Cardiac muscle cell (in vitro differentiated cells and primary cell): ENCODE results near the gene PROCR. TPM values are rescaled to one million over a fixed set of nuclear protein-coding genes. Genes with fewer than 3 reads are reported as not detected.
"Not testable (repeated sequence)": the region's sequence is repeated elsewhere in the genome, so short reads cannot be mapped to it uniquely, and the experiment has no call there.

Experiments
- DNase-seq, 2 donors: peaks; one replicate each; pipeline versions ENCODE4 v3.0.0 to v3.0.0-alpha.2; 2010 to 2017; ENCODE audit warnings: low read depth in 1 of 2, low spot score in 1 of 2
- H3K27ac ChIP-seq: fragments of 200-600 bp; sonication (generic); 2 replicates; pipeline ENCODE4 v1.5.1; 2016
- H3K27me3 ChIP-seq: fragments of 200-600 bp; sonication (generic); 2 replicates; pipeline ENCODE4 v1.6.0; 2016; ENCODE audit warnings: control low read depth
- H3K36me3 ChIP-seq: fragments of 200-600 bp; sonication (generic); 2 replicates; pipeline ENCODE4 v1.5.1; 2016; ENCODE audit warnings: control low read depth
- H3K4me1 ChIP-seq: fragments of 200-600 bp; sonication (generic); 2 replicates; pipeline ENCODE4 v1.8.1; 2017; ENCODE audit warnings: low read depth, mild to moderate bottlenecking, mixed run types
- H3K4me3 ChIP-seq: fragments of 200-600 bp; sonication (generic); 2 replicates; pipeline ENCODE4 v1.5.1; 2016; ENCODE audit warnings: mild to moderate bottlenecking
- H3K9me3 ChIP-seq: fragments of 200-600 bp; sonication (generic); 2 replicates; pipeline ENCODE4 v1.5.1; 2017; ENCODE audit warnings: low read depth, mild to moderate bottlenecking, control low read depth
- polyA plus RNA-seq: library from polyadenylated mRNA; unstranded; fragments of >200 nt; fragmentation: Nextera tagmentation; extraction: Ambion mirVana; gene quantifications from 2 replicates; pipeline ENCODE4 v1.2.1, GENCODE V29; 2016
- total RNA-seq: library from RNA; depleted of rRNA; stranded (reverse); fragments of >200 nt; gene quantifications from 2 replicates; pipeline ENCODE4 v1.2.3, GENCODE V29; 2016
- TF ChIP-seq, protein P1 (sequence below): IDR thresholded peaks from 2 replicates; pipeline ENCODE4 v1.5.1; 2012; ENCODE audit warnings: low read depth, mild to moderate bottlenecking, low read length

The PROCR gene
- total and polyA plus RNA-seq, 2 experiments from 2014 or later, result 11.6 to 13.7 TPM

DNA sequence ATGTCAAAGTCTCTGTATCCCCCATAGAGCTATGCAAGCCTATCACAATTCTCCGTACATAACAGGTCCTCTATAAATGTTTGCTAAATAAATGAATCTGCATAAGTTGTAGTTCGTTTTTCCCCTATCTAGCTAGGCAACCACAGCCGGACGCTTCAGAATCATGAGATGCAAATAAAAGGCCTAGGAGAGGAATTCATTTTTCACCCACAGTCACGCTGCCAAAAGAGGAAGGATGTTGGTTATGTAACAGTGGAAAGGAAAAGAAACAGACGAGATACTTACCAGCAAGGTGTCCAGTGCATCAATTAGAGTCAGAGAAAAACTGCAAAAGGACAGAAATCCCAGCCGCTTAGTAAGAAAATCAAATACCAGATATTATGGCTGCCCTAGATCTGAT lies 27.2 kb upstream of the PROCR start:
- Histone ChIP-seq H3K4me1 (peaks cover 17% of the 10 kb centered on the region), H3K36me3 (peaks cover 15% of the 10 kb centered on the region), H3K27me3 (no peaks in the 10 kb centered on the region), H3K27ac (no peak overlapping the region), H3K4me3 (no peak overlapping the region), H3K9me3 (no peaks in the 10 kb centered on the region)
- DNase-seq, result no peak
- TF ChIP-seq, protein P1, sequence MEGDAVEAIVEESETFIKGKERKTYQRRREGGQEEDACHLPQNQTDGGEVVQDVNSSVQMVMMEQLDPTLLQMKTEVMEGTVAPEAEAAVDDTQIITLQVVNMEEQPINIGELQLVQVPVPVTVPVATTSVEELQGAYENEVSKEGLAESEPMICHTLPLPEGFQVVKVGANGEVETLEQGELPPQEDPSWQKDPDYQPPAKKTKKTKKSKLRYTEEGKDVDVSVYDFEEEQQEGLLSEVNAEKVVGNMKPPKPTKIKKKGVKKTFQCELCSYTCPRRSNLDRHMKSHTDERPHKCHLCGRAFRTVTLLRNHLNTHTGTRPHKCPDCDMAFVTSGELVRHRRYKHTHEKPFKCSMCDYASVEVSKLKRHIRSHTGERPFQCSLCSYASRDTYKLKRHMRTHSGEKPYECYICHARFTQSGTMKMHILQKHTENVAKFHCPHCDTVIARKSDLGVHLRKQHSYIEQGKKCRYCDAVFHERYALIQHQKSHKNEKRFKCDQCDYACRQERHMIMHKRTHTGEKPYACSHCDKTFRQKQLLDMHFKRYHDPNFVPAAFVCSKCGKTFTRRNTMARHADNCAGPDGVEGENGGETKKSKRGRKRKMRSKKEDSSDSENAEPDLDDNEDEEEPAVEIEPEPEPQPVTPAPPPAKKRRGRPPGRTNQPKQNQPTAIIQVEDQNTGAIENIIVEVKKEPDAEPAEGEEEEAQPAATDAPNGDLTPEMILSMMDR, result no peak

DNA sequence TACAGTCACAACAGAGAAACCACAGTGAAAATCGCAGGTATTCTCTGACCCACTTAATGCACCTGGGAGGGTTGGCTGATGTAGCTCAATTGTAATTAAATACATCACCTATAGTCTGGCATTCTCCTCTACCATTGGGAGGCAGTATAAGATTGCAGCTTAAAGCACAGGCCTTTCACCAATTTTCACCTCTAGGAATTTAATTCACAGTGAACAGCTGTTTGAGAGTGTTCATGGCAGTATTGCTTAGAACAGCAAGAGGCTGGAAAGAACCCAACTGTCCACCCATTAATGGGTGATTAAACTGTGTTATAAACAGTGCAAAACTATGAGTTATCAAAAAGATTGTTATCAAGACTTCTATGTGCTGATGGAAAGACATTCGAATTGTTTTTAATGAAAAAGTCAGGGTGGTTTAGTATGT lies 26.7 kb upstream of the PROCR start:
- TF ChIP-seq, protein P1, result peak; percentile 79
- H3K4me1 ChIP-seq, result peaks cover 17% of the 10 kb centered on the region
- H3K27ac ChIP-seq, result peak overlapping the region; percentile 49
- no peaks in the 10 kb centered on the region for H3K9me3 ChIP-seq
- peaks cover 15% of the 10 kb centered on the region for H3K36me3 ChIP-seq
- DNase-seq, result peak; percentile 64 to 81
- no peak overlapping the region for H3K4me3 ChIP-seq
- no peaks in the 10 kb centered on the region for H3K27me3 ChIP-seq

DNA sequence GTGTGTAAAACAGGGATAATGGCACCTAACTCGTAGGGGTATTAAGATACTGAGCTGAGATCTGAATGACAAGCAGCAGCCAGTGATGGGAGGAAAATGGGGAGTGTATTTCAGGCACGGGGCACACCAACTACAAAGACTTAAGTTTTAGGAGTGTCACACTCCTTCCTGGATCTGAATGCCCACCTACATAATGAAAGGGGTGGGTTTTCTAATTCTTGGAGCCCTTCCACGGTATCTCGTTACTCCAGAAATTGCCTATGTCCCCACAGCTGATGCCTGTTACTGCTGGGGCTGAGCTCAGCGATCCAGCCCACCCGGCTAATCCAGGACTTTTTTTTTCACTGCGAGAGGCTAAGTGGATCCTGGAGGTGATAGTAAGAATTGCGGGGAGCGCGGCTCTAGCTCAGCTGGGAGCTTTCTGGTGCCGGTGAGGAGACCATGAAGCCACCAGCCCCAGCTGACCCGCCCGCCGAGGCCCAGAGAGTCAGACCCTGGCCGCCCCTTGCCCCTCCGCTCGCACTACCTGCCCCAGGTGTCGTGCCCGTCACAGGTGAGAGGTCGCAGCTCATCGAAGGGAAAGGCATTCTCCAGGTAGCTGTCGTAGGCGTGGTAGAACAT lies 25.5 kb upstream of the PROCR start:
- Histone ChIP-seq H3K36me3 (peaks cover 11% of the 10 kb centered on the region), H3K27me3 (no peaks in the 10 kb centered on the region), H3K4me1 (peaks cover 17% of the 10 kb centered on the region), H3K9me3 (no peaks in the 10 kb centered on the region), H3K27ac (peak overlapping the region; percentile 22), H3K4me3 (peak overlapping the region; percentile 51)
- DNase-seq, result peak in 1 of 2 donors; percentile 51
- TF ChIP-seq, protein P1, result peak; percentile 9

DNA sequence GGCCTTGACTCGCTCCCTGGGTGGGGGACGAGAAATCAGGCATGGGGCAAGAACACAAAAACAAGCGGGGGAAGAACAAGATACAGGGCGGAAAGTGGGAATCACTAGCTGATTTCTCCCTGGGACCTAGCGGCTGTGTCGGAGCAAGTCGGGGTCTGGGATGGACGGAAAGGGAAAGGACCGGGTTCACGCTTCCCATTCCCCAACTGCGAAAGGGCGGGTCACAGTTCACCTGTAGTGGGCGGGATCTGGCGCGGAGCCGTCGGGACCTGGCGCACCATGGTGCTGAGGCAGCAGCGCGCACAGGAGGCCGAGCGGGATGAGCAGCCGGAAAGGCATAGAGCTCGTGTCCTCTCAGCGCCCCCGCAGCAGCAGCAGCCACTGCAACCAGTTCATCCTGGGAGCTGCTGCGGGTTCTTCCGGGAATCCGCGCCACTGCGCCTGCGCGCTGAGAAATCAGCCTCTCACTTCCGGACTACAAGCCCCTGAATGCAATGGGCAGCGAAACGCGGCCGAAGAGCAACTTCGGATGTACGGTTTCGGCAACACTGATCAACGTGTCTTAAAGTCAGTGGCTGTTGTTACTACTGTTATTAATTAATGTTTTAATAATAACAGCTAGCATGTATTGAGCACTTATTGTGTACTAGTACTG lies 24.8 kb upstream of the PROCR start, which contains the start of gene EDEM2:
EDEM2 (minus strand) TSS at position 417 of the 655 bp plus-strand sequence; CDS start at position 339, 78 bp downstream.
- Histone ChIP-seq H3K36me3 (peaks cover 5% of the 10 kb centered on the region), H3K9me3 (no peaks in the 10 kb centered on the region), H3K27ac (peak within 1 kb of the TSS; percentile 90), H3K4me3 (peak within 1 kb of the TSS; percentile 51), H3K4me1 (peaks cover 17% of the 10 kb centered on the region), H3K27me3 (no peaks in the 10 kb centered on the region)
- peak; percentile 95 to 97 for DNase-seq
- TF ChIP-seq, protein P1, result no peak

- H3K9me3 ChIP-seq, H3K36me3 ChIP-seq, H3K27me3 ChIP-seq: not testable (repeated sequence)
- Histone ChIP-seq H3K4me1 (peaks cover 17% of the 10 kb centered on the region), H3K27ac (peak overlapping the region; percentile 90), H3K4me3 (peak overlapping the region; percentile 51)
- DNase-seq, result peak in 1 of 2 donors; percentile 23
Measured at GRCh38 chr20:35147575-35148071, 24.2 kb upstream of the PROCR start.
